ENCODE results near the gene KMT2D. TPM values are rescaled to one million over a fixed set of nuclear protein-coding genes. Genes with fewer than 3 reads are reported as not detected.

The KMT2D gene
- total RNA-seq, 2 experiments from 2014 or later: 47.9 to 49.0 TPM

- ChIA-PET POLR2A (no interaction called here), CTCF (interaction anchor here (1.2 kb wide), 1 partner anchor 37 kb away, joined by 3 read pairs; no protein-coding TSS in a partner anchor)
- no peak for DNase-seq
- Mint-ChIP-seq H3K4me3 (no peak overlapping the region), H3K36me3 (peaks cover 59% of the 10 kb centered on the region), H3K27me3 (no peaks in the 10 kb centered on the region), H3K27ac (no peak overlapping the region), H3K4me1 (ENCODE audit: low read depth) (peaks cover 18% of the 10 kb centered on the region), H3K9me3 (no peaks in the 10 kb centered on the region)
- intact Hi-C loops (cut with micrococcal nuclease): no loop called here
These were observed 9.2 kb downstream of the KMT2D start for GRCh38 chr12:49051373-49051764.

GRCh38 chr12:49050507-49051372 is 9.9 kb downstream of the KMT2D start:
- H3K9me3 Mint-ChIP-seq: no peaks in the 10 kb centered on the region
- peaks cover 66% of the 10 kb centered on the region for H3K36me3 Mint-ChIP-seq
- ChIA-PET CTCF (interaction anchor here (1.2 kb wide), 1 partner anchor 37 kb away, joined by 3 read pairs; no protein-coding TSS in a partner anchor), POLR2A (no interaction called here)
- peaks cover 12% of the 10 kb centered on the region for H3K4me1 Mint-ChIP-seq (ENCODE audit: low read depth)
- H3K4me3 Mint-ChIP-seq: no peak overlapping the region
- no peaks in the 10 kb centered on the region for H3K27me3 Mint-ChIP-seq
- intact Hi-C loops (cut with micrococcal nuclease): no loop called here
- DNase-seq: no peak
- H3K27ac Mint-ChIP-seq: no peak overlapping the region

- H3K9me3 Mint-ChIP-seq: no peaks in the 10 kb centered on the region
- intact Hi-C loops (cut with micrococcal nuclease): no loop called here
- peaks cover 68% of the 10 kb centered on the region for H3K36me3 Mint-ChIP-seq
- peaks cover 2% of the 10 kb centered on the region for H3K4me1 Mint-ChIP-seq (ENCODE audit: low read depth)
- no peak overlapping the region for H3K27ac Mint-ChIP-seq
- no peaks in the 10 kb centered on the region for H3K27me3 Mint-ChIP-seq
- POLR2A ChIA-PET: no interaction called here
- CTCF ChIA-PET: no interaction called here
- no peak for DNase-seq
- H3K4me3 Mint-ChIP-seq: no peak overlapping the region
These were observed 10.9 kb downstream of the KMT2D start for GRCh38 chr12:49049566-49050224.

GRCh38 chr12:49048953-49049352 is 11.6 kb downstream of the KMT2D start:
- H3K36me3 Mint-ChIP-seq: peaks cover 74% of the 10 kb centered on the region
- ChIA-PET CTCF (interaction anchor here (1.0 to 1.5 kb wide), 5 partner anchors 15 to 61 kb away, joined by 3 to 5 read pairs (median 3); no protein-coding TSS in a partner anchor), POLR2A (no interaction called here)
- H3K9me3 Mint-ChIP-seq: no peaks in the 10 kb centered on the region
- H3K4me3 Mint-ChIP-seq: no peak overlapping the region
- H3K4me1 Mint-ChIP-seq (ENCODE audit: low read depth): peaks cover under 1% of the 10 kb centered on the region
- no peaks in the 10 kb centered on the region for H3K27me3 Mint-ChIP-seq
- intact Hi-C loops (cut with micrococcal nuclease): no loop called here
- H3K27ac Mint-ChIP-seq: no peak overlapping the region
- no peak for DNase-seq

- no peak overlapping the region for H3K4me3 Mint-ChIP-seq
- H3K4me1 Mint-ChIP-seq (ENCODE audit: low read depth): peaks cover 2% of the 10 kb centered on the region
- H3K9me3 Mint-ChIP-seq: no peaks in the 10 kb centered on the region
- ChIA-PET POLR2A (no interaction called here), CTCF (interaction anchor here (0.9 kb wide), 1 partner anchor 22 kb away, joined by 3 read pairs; no protein-coding TSS in a partner anchor)
- no peak for DNase-seq
- intact Hi-C loops (cut with micrococcal nuclease): no loop called here
- peaks cover 75% of the 10 kb centered on the region for H3K36me3 Mint-ChIP-seq
- no peak overlapping the region for H3K27ac Mint-ChIP-seq
- H3K27me3 Mint-ChIP-seq: no peaks in the 10 kb centered on the region
These were observed 14.3 kb downstream of the KMT2D start for GRCh38 chr12:49046129-49046895.

- H3K4me1 Mint-ChIP-seq (ENCODE audit: low read depth): peaks cover 2% of the 10 kb centered on the region
- ChIA-PET POLR2A (no interaction called here), CTCF (interaction anchor here (1.3 to 3.0 kb wide), 12 partner anchors 11 to 57 kb away, joined by 3 to 43 read pairs (median 9); partner anchors contain the start of gene DDN)
- intact Hi-C loops (cut with micrococcal nuclease): no loop called here
- H3K4me3 Mint-ChIP-seq: no peak overlapping the region
- peaks cover 72% of the 10 kb centered on the region for H3K36me3 Mint-ChIP-seq
- no peaks in the 10 kb centered on the region for H3K27me3 Mint-ChIP-seq
- H3K27ac Mint-ChIP-seq: no peak overlapping the region
- no peaks in the 10 kb centered on the region for H3K9me3 Mint-ChIP-seq
- DNase-seq: no peak
These were observed 15.9 kb downstream of the KMT2D start for GRCh38 chr12:49044660-49045059.

GRCh38 chr12:49043856-49044258 is 16.7 kb downstream of the KMT2D start:
- POLR2A ChIA-PET: interaction anchor here (0.9 to 1.4 kb wide), 2 partner anchors 19 to 87 kb away, joined by 3 to 4 read pairs; partner anchors contain the start of gene TUBA1B
- intact Hi-C loops (cut with micrococcal nuclease): no loop called here
- Mint-ChIP-seq H3K4me1 (ENCODE audit: low read depth) (peaks cover 2% of the 10 kb centered on the region), H3K9me3 (no peaks in the 10 kb centered on the region), H3K27me3 (no peaks in the 10 kb centered on the region), H3K36me3 (peaks cover 70% of the 10 kb centered on the region), H3K4me3 (no peak overlapping the region), H3K27ac (peak overlapping the region; percentile 51)
- CTCF ChIA-PET: interaction anchor here (0.6 to 3.0 kb wide), 30 partner anchors 9 to 200 kb away, joined by 3 to 43 read pairs (median 5); partner anchors contain the start of genes ARF3, DDN and TUBA1B
- peak; percentile 84 for DNase-seq

- Mint-ChIP-seq H3K27me3 (no peaks in the 10 kb centered on the region), H3K36me3 (peaks cover 69% of the 10 kb centered on the region), H3K27ac (no peak overlapping the region), H3K9me3 (no peaks in the 10 kb centered on the region), H3K4me3 (no peak overlapping the region), H3K4me1 (ENCODE audit: low read depth) (peaks cover 2% of the 10 kb centered on the region)
- intact Hi-C loops (cut with micrococcal nuclease): no loop called here
- ChIA-PET POLR2A (interaction anchor here (0.9 to 1.4 kb wide), 3 partner anchors 11 to 88 kb away, joined by 3 to 4 read pairs (median 3); partner anchors contain the start of gene TUBA1B), CTCF (interaction anchor here (0.6 to 3.0 kb wide), 29 partner anchors 8 to 201 kb away, joined by 3 to 43 read pairs (median 5); partner anchors contain the start of genes ARF3, DDN and TUBA1B)
- no peak for DNase-seq
These were observed 17.4 kb downstream of the KMT2D start for GRCh38 chr12:49043241-49043640.

GRCh38 chr12:49041881-49042484 is 18.6 kb downstream of the KMT2D start:
- POLR2A ChIA-PET: no interaction called here
- H3K36me3 Mint-ChIP-seq: peaks cover 62% of the 10 kb centered on the region
- no peak overlapping the region for H3K4me3 Mint-ChIP-seq
- no peaks in the 10 kb centered on the region for H3K9me3 Mint-ChIP-seq
- no peak overlapping the region for H3K27ac Mint-ChIP-seq
- DNase-seq: no peak
- H3K4me1 Mint-ChIP-seq (ENCODE audit: low read depth): peaks cover 2% of the 10 kb centered on the region
- intact Hi-C loops (cut with micrococcal nuclease): no loop called here
- no peaks in the 10 kb centered on the region for H3K27me3 Mint-ChIP-seq
- CTCF ChIA-PET: interaction anchor here (1.0 to 2.9 kb wide), 2 partner anchors 44 to 54 kb away, joined by 4 to 43 read pairs; partner anchors contain the start of gene DDN

GRCh38 chr12:49041036-49041880 is 19.3 kb downstream of the KMT2D start:
- peaks cover 2% of the 10 kb centered on the region for H3K4me1 Mint-ChIP-seq (ENCODE audit: low read depth)
- H3K4me3 Mint-ChIP-seq: no peak overlapping the region
- peaks cover 59% of the 10 kb centered on the region for H3K36me3 Mint-ChIP-seq
- POLR2A ChIA-PET: no interaction called here
- no peak overlapping the region for H3K27ac Mint-ChIP-seq
- H3K27me3 Mint-ChIP-seq: no peaks in the 10 kb centered on the region
- no peak for DNase-seq
- CTCF ChIA-PET: interaction anchor here (1.0 kb wide), 1 partner anchor 53 kb away, joined by 4 read pairs; no protein-coding TSS in a partner anchor
- no peaks in the 10 kb centered on the region for H3K9me3 Mint-ChIP-seq
- intact Hi-C loops (cut with micrococcal nuclease): no loop called here

Data from activated CD4-positive, alpha-beta memory T cell treated with anti-CD3 and anti-CD28 coated beads for 36 hours (primary cell).